Measurements from ENCODE around the gene PTPRK. TPM values are rescaled to one million over a fixed set of nuclear protein-coding genes. Genes with fewer than 3 reads are reported as not detected.

Gene PTPRK
- total RNA-seq, 4 donors from 2014 or later, result 26.7 to 47.5 (median 41.4) TPM

- intact Hi-C loops (cut with DNase I; ENCODE audit: low total_unique reads), result no loop called here
- TF ChIP-seq POLR2A (IDR thresholded peaks at IDR 0.05) (no peak), CTCF (IDR thresholded peaks at IDR 0.05) (no peak)
- WGBS, 2 donors, result 91 to 92% methylated on average over 2 of the region's 2 CpGs
- DNase-seq (ENCODE audit: low spot score in 2 of 2), result no peak
- no peak overlapping the region for H3K4me3 ChIP-seq (ENCODE audit: low read depth, poor library complexity, severe bottlenecking)
These were observed 11.3 kb upstream of the PTPRK start for GRCh38 chr6:128531696-128532095.

DNA sequence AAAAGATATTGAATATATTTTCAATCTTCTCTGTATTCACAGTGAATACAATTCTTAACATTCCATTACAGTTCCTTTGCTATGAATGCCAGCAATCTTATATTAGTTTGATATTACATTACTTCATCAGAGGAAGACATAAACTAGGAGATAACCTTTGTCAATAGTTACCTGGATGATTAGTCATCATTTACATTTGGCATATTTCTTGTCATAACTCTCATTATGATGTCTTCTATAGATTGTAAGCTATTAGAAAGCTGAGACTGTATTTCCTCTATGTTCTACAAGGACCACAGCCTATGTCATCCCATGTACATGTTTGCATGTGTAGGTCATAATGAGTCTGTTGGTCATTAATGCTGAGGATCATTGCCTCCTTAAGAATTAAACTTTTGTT lies 7.8 kb upstream of the PTPRK start:
- intact Hi-C loops (cut with DNase I; ENCODE audit: low total_unique reads), result no loop called here
- no peak overlapping the region for H3K4me3 ChIP-seq (ENCODE audit: low read depth, poor library complexity, severe bottlenecking)
- no peak for TF ChIP-seq POLR2A (IDR thresholded peaks at IDR 0.05)
- TF ChIP-seq CTCF (IDR thresholded peaks at IDR 0.05), result no peak
- DNase-seq (ENCODE audit: low spot score in 2 of 2), result no peak

DNA sequence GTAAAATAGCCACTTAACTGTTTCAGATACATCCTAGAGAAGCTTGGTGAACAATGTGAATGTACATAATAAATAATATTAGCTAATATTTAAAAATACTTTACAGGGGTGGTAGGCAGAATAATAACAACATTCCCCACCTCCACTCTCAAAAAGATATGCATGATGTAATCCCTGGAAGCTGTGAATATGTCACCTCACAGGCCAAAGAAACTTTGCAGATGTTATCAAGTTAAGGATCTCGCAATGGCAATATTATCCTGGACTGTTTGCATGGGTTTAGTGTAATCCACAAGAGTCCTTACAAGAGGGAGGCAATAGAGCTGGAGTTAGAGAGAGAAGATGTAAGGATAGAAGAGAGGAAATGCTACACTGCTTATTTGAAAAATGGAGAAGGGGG lies 7.0 kb upstream of the PTPRK start:
- intact Hi-C loops (cut with DNase I; ENCODE audit: low total_unique reads), result no loop called here
- no peak overlapping the region for H3K4me3 ChIP-seq (ENCODE audit: low read depth, poor library complexity, severe bottlenecking)
- WGBS, 2 donors, result 67 to 80% methylated on average over 1 of the region's 1 CpG
- no peak for TF ChIP-seq POLR2A (IDR thresholded peaks at IDR 0.05)
- no peak for TF ChIP-seq CTCF (IDR thresholded peaks at IDR 0.05)
- DNase-seq (ENCODE audit: low spot score in 2 of 2), result no peak

DNA sequence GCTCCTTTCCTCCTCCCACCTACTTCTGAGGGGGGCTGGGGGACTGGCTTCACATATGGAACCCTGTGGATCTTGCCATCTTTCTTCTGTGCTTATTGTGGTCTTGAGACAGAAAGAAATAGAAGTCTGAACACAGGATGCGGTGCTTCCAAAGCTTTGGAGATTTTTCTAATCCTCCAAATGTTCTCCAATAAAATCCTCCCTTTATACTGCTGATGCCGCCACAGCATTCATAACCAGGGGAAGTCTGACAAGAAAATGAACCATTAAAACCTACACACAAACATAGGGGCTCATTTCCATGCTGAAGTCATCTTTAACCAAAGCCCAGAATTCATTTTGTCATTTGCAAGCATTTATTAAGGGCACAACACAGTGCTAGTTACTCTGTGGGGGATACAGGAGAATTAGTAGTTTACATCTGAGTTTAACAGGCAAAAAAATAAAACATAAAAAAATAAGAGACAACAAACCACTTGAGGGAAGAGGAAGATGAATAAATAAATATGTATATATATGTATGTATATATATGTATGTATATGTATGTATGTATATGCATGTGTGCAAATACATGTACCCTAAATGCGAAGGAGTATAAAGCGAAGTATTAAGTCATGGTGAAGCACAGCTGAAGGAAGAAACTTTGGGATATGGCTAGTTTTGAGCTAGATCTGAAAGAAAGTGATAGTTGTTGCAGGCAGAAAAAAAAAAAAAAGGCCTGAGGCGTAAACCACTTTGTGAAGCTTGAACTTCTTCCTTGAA lies 5.9 kb upstream of the PTPRK start:
- WGBS, 2 donors, result 93% methylated on average over 5 of the region's 5 CpGs
- intact Hi-C loops (cut with DNase I; ENCODE audit: low total_unique reads), result no loop called here
- DNase-seq (ENCODE audit: low spot score in 2 of 2), result no peak
- no peak for TF ChIP-seq POLR2A (IDR thresholded peaks at IDR 0.05)
- no peak for TF ChIP-seq CTCF (IDR thresholded peaks at IDR 0.05)
- no peak overlapping the region for H3K4me3 ChIP-seq (ENCODE audit: low read depth, poor library complexity, severe bottlenecking)

GRCh38 chr6:128525406-128525805 lies 5.0 kb upstream of the PTPRK start:
- DNase-seq (ENCODE audit: low spot score in 2 of 2), result no peak
- 75 to 76% methylated on average over 2 of the region's 2 CpGs for WGBS, 2 donors
- intact Hi-C loops (cut with DNase I; ENCODE audit: low total_unique reads), result no loop called here

More at GRCh38 chr6:128525406-128525805, 5.0 kb upstream of the PTPRK start:
- no peak overlapping the region for H3K4me3 ChIP-seq (ENCODE audit: low read depth, poor library complexity, severe bottlenecking)
- TF ChIP-seq CTCF (IDR thresholded peaks at IDR 0.05) (no peak), POLR2A (IDR thresholded peaks at IDR 0.05) (no peak)

Data from lower leg skin (tissue), 4 donors.